Measurements from ENCODE around the gene MIEF1. TPM values are rescaled to one million over a fixed set of nuclear protein-coding genes. Genes with fewer than 3 reads are reported as not detected.

Gene MIEF1
- polyA plus RNA-seq, 1 of the 3 experiments (the other 2 are of a cell fraction) = 7.5 TPM

DNA sequence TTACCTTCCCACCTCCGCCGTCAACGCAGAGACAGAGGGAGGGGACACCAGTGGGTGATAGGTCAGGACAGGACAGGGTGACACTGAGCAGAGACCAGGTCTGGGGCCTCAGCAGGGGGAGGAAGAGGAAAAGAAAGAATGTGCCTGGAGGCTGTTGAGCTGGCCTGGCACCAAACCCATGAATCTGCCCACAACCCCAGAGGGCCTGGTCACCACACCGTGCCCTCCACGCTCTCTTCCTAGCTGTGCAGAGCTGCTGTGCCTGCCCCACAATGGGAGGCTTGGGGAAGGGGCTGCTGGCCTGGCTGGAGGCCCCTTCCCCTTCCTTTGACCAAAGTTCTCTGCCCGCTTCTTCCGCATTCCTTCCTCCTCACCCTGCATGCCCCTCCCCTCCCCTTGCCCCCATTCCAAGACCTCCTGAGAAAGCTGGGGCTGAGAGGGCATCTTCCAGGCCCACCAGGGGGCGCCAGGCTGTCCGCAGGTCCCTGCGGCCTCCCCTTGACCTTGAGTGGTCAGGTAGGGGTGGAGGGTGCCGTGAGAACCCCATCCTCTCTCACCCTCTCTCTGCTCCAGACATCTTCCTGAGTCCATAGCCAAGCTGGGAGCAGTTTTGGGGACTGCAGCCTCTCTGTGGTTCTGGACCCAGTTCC lies 57.5 kb downstream of the MIEF1 start:
- DNase-seq = peak; percentile 42
- Histone ChIP-seq H3K79me2 (ENCODE audit: insufficient read depth) (no peaks in the 10 kb centered on the region), H3K4me2 (no peak overlapping the region), H4K20me1 (ENCODE audit: insufficient read depth) (no peaks in the 10 kb centered on the region), H3K9me2 (no peaks in the 10 kb centered on the region), H3K9ac (no peak overlapping the region), H2AFZ (ENCODE audit: low read depth) (no peak overlapping the region), H3K4me3 (ENCODE audit: low read depth in 2 of 2, low read length in 1 of 2) (no peak overlapping the region), H3F3A (replicated peaks; ENCODE audit: insufficient read depth) (no peaks in the 10 kb centered on the region), H3K4me1 (ENCODE audit: control insufficient read depth in 1 of 2, insufficient read depth in 2 of 2, low read depth in 1 of 2, low read length in 1 of 2) (no peaks in the 10 kb centered on the region; a peak in 1 of 4 replicates), H3K36me3 (replicated peaks in 1 of 2; ENCODE audit: control insufficient read depth in 1 of 2, insufficient read depth in 2 of 2, low read length in 1 of 2) (no peaks in the 10 kb centered on the region), H3K27ac (ENCODE audit: low read depth in 2 of 2, low read length in 1 of 2) (no peak overlapping the region), H3K9me3 (no peaks in the 10 kb centered on the region), H3K27me3 (ENCODE audit: insufficient read depth) (no peaks in the 10 kb centered on the region; the same call in 1 of the 2 replicates)
- POLR2A ChIA-PET = no interaction called here
- CTCF ChIA-PET = interaction anchor here (0.6 to 1.7 kb wide), 12 partner anchors 9 to 1039 kb away, joined by 3 to 6 read pairs (median 4); no protein-coding TSS in a partner anchor
- WGBS (ENCODE audit: low lambda C conversion rate) = 79% methylated on average over 5 of the region's 11 CpGs
- TF ChIP-seq, protein P1, sequence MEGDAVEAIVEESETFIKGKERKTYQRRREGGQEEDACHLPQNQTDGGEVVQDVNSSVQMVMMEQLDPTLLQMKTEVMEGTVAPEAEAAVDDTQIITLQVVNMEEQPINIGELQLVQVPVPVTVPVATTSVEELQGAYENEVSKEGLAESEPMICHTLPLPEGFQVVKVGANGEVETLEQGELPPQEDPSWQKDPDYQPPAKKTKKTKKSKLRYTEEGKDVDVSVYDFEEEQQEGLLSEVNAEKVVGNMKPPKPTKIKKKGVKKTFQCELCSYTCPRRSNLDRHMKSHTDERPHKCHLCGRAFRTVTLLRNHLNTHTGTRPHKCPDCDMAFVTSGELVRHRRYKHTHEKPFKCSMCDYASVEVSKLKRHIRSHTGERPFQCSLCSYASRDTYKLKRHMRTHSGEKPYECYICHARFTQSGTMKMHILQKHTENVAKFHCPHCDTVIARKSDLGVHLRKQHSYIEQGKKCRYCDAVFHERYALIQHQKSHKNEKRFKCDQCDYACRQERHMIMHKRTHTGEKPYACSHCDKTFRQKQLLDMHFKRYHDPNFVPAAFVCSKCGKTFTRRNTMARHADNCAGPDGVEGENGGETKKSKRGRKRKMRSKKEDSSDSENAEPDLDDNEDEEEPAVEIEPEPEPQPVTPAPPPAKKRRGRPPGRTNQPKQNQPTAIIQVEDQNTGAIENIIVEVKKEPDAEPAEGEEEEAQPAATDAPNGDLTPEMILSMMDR (IDR thresholded peaks at IDR 0.05) = peak; percentile 46
- TF ChIP-seq USF2 (IDR thresholded peaks at IDR 0.05; ENCODE audit: borderline replicate concordance, low read depth, low read length) (no peak), SMC3 (IDR thresholded peaks at IDR 0.05; ENCODE audit: low read depth, low read length) (0 out of 2 replicates have a peak, but pooled peaks have one; percentile 21)

- H3K27ac ChIP-seq (ENCODE audit: low read depth in 2 of 2, low read length in 1 of 2) = no peak overlapping the region
- no peak overlapping the region for H3K4me3 ChIP-seq (ENCODE audit: low read depth in 2 of 2, low read length in 1 of 2)
- no peaks in the 10 kb centered on the region for H4K20me1 ChIP-seq (ENCODE audit: insufficient read depth)
- H3K9ac ChIP-seq = no peak overlapping the region
- no peak for DNase-seq
- WGBS (ENCODE audit: low lambda C conversion rate) = 78% methylated on average over 5 of the region's 6 CpGs
- H3K9me2 ChIP-seq = no peaks in the 10 kb centered on the region
- H3K9me3 ChIP-seq = no peaks in the 10 kb centered on the region
- ChIA-PET POLR2A (no interaction called here), CTCF (interaction anchor here (0.6 to 1.7 kb wide), 9 partner anchors 10 to 1039 kb away, joined by 3 to 6 read pairs (median 4); no protein-coding TSS in a partner anchor)
- H3K79me2 ChIP-seq (ENCODE audit: insufficient read depth) = no peaks in the 10 kb centered on the region
- TF ChIP-seq YY1 (IDR thresholded peaks at IDR 0.05; ENCODE audit: low read depth) (no peak), RAD21 (IDR thresholded peaks at IDR 0.05; ENCODE audit: low read length) (no peak), FOXJ3 (CRISPR knock-in tag; IDR thresholded peaks at IDR 0.05) (no peak), TAF1 (IDR thresholded peaks at IDR 0.05; ENCODE audit: borderline replicate concordance, low read depth, low read length) (no peak), RCOR1 (IDR thresholded peaks at IDR 0.05; ENCODE audit: low read length) (no peak)
- TF ChIP-seq, protein P1 (IDR thresholded peaks at IDR 0.05) = no peak
- TF ChIP-seq, protein P2, sequence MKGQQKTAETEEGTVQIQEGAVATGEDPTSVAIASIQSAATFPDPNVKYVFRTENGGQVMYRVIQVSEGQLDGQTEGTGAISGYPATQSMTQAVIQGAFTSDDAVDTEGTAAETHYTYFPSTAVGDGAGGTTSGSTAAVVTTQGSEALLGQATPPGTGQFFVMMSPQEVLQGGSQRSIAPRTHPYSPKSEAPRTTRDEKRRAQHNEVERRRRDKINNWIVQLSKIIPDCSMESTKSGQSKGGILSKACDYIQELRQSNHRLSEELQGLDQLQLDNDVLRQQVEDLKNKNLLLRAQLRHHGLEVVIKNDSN (IDR thresholded peaks at IDR 0.05; ENCODE audit: borderline replicate concordance, low read depth) = no peak
- TF ChIP-seq, protein P3, sequence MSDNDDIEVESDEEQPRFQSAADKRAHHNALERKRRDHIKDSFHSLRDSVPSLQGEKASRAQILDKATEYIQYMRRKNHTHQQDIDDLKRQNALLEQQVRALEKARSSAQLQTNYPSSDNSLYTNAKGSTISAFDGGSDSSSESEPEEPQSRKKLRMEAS (IDR thresholded peaks at IDR 0.05; ENCODE audit: low read depth) = no peak
- H3K4me1 ChIP-seq (ENCODE audit: control insufficient read depth in 1 of 2, insufficient read depth in 2 of 2, low read depth in 1 of 2, low read length in 1 of 2) = no peaks in the 10 kb centered on the region; a peak in 1 of 4 replicates
- H3K4me2 ChIP-seq = no peak overlapping the region
- no peaks in the 10 kb centered on the region for H3F3A ChIP-seq (replicated peaks; ENCODE audit: insufficient read depth)
- H3K27me3 ChIP-seq (ENCODE audit: insufficient read depth) = no peaks in the 10 kb centered on the region; the same call in 1 of the 2 replicates
- H2AFZ ChIP-seq (ENCODE audit: low read depth) = no peak overlapping the region
- no peaks in the 10 kb centered on the region for H3K36me3 ChIP-seq (replicated peaks in 1 of 2; ENCODE audit: control insufficient read depth in 1 of 2, insufficient read depth in 2 of 2, low read length in 1 of 2)
Observed at GRCh38 chr22:39560127-39560526, 58.0 kb downstream of the MIEF1 start.
